Measurements from ENCODE around the gene ZFPM1.

DNA sequence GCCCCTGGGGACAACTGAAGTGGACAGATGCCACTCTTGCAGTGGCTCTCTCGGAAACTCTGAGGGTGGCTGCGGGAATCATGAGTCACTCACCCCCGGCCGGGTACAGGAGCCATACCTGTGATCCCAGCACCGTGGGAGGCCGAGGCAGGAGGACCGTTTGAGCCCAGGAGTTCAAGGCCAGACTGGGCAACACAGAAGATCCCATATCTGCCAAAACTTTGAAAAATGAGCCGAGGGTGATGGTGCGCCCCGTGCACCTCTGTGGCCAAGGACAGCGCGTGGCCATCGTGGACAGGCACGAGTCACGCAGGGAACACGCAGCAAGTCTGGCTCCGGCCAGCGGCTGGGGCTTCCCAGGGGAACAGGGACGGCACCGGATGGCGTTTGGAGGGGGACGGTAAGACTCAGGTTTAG lies 75.8 kb downstream of the ZFPM1 start:
- TF ChIP-seq CTCF (IDR thresholded peaks at IDR 0.05) (no peak), POLR2A (IDR thresholded peaks at IDR 0.05) (no peak), POLR2AphosphoS5 (IDR thresholded peaks at IDR 0.05) (no peak)

Measured in prostate gland (tissue), 2 donors.